ENCODE measurements around the gene LRP1.

LRP1 gene

DNA sequence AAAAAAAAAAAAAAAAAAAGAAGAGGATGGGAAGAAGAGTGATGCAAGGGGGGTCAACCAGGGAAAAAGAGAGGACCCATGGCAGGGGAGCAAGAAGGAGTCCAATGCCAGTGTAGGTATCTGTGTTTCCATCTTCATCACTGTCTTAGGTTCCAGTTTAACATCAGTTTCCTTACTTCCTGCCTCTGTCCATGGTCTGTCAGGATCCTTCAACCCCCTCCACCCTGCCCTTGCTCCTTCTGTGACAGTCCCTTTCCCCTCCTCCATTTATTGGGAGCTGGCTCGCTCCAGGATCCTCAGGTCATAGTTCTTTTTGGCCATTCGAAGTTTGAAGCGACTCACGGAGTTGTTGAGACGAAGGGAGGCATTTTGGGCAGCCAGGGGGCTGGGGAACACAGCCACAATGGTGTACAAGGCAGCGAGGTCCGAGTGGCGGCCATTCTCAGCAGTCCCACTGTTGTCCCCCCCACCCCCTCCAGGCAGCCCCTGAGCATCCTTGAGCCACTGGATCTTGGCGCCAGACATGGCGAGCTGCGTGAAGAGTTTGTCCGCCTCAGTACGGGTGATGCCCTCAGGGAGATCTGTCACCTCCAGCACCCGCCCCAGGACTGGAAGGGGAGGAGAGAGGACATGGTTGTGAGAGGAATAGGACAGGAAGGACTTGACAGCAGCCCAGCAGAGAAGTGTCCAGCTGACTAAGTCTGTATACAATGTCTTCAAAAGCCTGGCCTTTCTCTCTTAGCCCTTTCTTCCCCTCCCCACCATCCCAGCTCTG is 126.4 kb downstream of the LRP1 start:
- ATAC-seq (no peak), DNase-seq (no peak)

DNA sequence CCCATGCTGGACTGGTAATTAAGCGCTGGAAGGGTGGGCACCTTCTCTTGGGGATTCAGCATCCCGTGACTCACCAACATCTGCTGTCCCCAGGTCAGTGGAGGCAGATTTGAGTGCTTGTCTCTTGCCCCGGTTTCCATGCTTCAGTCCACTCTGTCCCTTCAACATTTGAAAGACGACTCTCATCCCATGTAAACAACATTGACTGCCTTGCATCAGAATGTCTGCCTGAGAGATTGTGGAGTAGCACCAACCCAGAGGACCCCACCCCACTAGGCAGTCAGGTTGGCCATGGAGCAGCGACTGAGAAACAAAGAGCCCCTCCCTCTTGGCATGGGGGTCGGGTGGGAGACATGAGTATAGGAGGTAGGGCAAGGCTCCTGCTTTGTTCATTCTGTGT is 127.6 kb downstream of the LRP1 start:
- no peak for DNase-seq
- no peak for ATAC-seq

DNA sequence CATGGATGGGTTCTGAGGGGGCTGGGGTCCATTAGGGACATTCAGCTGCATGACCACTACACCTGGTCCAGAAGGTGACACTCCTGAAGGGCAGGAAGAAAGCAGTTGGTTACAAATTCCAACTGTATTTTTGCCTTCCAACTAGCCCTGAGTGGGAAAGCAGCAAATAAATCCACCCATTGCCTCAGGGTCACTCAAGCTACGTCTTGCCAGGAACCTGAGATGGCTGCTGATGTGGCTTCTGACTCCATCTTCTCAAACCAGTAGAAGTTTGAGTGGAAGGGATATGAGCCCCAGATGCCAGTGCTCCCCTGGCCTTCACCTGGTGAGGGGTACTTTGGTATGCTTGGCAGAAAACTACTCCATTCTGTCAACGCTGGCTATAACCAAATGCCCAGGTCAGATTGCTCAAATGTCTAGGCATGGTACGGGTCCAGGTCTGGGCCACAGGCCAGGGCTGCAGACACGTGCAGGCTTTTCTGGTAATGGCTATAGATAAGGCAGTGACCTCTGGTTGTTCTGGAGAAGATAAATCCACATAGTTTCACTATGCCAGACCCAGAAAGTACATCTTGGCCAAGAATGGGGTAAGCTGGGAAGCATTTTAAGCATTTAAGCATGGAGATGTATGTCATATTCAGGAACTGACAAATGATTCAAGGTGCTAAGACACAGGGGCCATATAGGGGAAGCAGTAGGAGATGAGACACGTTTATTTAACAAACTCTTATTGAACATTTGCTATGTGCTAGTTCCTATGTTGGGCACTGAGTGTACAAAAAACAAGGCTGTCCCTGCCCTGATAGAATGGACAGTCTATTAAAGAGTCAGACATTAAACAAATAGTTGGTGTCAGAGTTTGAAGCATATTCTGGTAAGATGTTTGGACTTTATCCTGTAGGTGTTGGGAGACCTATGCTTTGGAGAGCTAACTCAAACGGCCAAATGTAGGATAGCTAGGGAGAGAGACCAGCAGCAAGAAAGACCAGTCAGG is 131.0 kb downstream of the LRP1 start:
- DNase-seq: no peak
- no peak for ATAC-seq

DNA sequence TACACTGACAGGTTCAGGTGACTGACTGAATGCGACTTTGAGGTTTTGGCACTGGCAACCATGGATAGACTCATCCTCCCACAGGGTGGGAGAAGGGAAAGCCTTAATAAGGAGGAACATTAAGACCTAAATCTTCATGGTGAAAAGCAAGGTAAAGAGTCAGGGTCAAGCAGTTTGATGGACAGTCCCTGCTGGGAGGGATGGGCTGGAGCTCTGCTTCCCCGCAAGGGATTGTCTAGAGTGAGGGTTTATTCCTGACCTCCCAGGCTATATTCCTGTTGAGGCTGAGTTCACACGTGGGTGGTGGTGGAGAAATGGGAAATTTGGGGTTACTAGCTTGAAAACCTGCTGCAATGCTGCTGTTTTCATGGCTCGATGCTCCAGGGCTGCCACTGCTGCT is 132.1 kb downstream of the LRP1 start:
- ATAC-seq (no peak), DNase-seq (no peak)

DNA sequence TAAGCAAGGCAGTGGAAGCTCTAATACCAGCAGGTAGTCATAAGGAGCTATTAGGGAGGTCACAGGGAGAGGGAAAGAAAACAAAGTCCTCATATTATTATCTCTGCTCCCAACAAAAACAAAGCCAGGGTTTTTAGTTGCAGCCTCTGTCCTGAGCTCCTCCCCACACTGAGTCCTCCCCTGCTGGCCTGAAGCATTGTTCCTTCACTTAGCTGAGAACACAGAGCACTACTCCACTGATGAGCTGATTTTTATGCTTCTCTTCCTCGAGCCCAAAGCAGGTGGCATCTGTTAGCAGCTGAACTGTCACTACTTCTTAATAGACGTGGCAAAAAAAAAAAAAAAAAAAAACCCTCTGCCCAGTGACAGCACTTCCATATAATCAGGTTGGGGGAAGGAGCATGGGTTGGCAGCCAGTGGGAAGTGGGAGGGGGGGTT is 133.2 kb downstream of the LRP1 start:
- ATAC-seq (no peak), DNase-seq (no peak)

DNA sequence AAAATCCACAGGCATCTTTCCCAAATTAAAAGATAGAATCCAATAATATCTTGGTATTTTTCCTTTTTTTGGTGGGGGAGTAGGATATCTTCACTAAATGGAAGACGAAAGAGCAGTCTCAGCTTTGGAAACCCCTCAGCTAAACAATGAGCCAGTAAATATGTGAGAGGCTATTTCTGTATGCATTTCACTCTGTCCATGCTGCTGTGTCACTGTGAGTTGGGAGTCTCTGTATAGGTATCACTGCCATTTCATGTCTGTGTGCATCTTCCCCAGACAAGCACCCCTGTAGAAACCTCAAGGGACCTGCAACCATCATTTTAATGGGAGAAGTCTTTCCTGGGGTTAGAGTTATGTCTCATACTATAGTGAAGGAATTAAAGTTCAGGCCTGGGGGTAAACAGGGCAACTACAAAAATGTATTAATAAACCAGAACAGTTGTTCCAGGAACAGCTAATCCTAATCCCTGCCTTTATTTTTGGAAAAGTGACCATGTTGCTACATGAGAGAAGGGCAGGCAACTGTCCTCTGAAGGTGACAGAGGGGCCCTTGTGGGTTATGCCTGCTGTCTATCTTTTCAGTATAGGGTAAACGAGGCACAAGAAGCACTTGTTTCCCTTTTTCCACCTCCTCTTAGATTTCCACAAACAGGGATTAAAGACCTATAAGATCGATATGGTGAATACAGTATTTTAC is 134.0 kb downstream of the LRP1 start:
- DNase-seq (no peak), ATAC-seq (no peak)

Data from stimulated activated naive CD8-positive, alpha-beta T cell treated with anti-CD3 and anti-CD28 coated beads, Interleukin-15, Interleukin-2, amounts not matched to agents 100 U/mL and 50 U/mL, for 24 hours (primary cell).